DMS53 (cell line): ENCODE results near the gene EPHA1.
A peak's percentile ranks its signal among the peaks of the same experiment; 100 is the strongest.

Experiments used
- DNase-seq: peaks from one replicate; lab custom pipeline; 2025; lab: John Stamatoyannopoulos, UW

Gene EPHA1

GRCh38 chr7:143408686-143409561 is at the start of gene EPHA1:
Gene EPHA1 (minus strand): TSS chr7:143408856. CDS start chr7:143408805, 51 bp downstream.
- peak; percentile 92 for DNase-seq

- no peak for DNase-seq
These were observed 49.6 kb upstream of the EPHA1 start for GRCh38 chr7:143458263-143458662.

- DNase-seq = no peak
These were observed 48.5 kb upstream of the EPHA1 start for GRCh38 chr7:143456992-143457793.

GRCh38 chr7:143455942-143456341 is 47.3 kb upstream of the EPHA1 start:
- no peak for DNase-seq

- no peak for DNase-seq
These were observed 46.8 kb upstream of the EPHA1 start for GRCh38 chr7:143455491-143455890.

GRCh38 chr7:143454091-143454680 is 45.5 kb upstream of the EPHA1 start:
- peak; percentile 23 for DNase-seq

GRCh38 chr7:143452495-143452894 is 43.8 kb upstream of the EPHA1 start:
- no peak for DNase-seq

GRCh38 chr7:143451746-143452145 is 43.1 kb upstream of the EPHA1 start:
- no peak for DNase-seq

- no peak for DNase-seq
These were observed 42.5 kb upstream of the EPHA1 start for GRCh38 chr7:143451122-143451521.

GRCh38 chr7:143449793-143450192 is 41.1 kb upstream of the EPHA1 start:
- DNase-seq = no peak

GRCh38 chr7:143448429-143448828 is 39.8 kb upstream of the EPHA1 start:
- DNase-seq = no peak

- DNase-seq = no peak
These were observed 38.8 kb upstream of the EPHA1 start for GRCh38 chr7:143447466-143447865.

- DNase-seq = no peak
These were observed 36.1 kb upstream of the EPHA1 start for GRCh38 chr7:143444785-143445184.

- no peak for DNase-seq
These were observed 35.6 kb upstream of the EPHA1 start for GRCh38 chr7:143444063-143444782.

- no peak for DNase-seq
These were observed 34.5 kb upstream of the EPHA1 start, which contains the start of gene TAS2R60 for GRCh38 chr7:143443153-143443552. Gene TAS2R60 (plus strand): TSS chr7:143443453. CDS start chr7:143443453, 0 bp downstream.

- DNase-seq = no peak
These were observed 31.2 kb upstream of the EPHA1 start for GRCh38 chr7:143439866-143440265.

GRCh38 chr7:143437578-143437977 is 28.9 kb upstream of the EPHA1 start:
- no peak for DNase-seq

- no peak for DNase-seq
These were observed 27.8 kb upstream of the EPHA1 start for GRCh38 chr7:143436325-143436946.

- peak; percentile 33 for DNase-seq
These were observed 26.6 kb upstream of the EPHA1 start for GRCh38 chr7:143435266-143435665.

- DNase-seq = peak; percentile 60
These were observed 26.0 kb upstream of the EPHA1 start for GRCh38 chr7:143434660-143435059.

- no peak for DNase-seq
These were observed 25.1 kb upstream of the EPHA1 start for GRCh38 chr7:143433759-143434158.
